AG09309 (cell line): Measurements from ENCODE around the gene AAR2.

ENCODE experiments used
- DNase-seq: peaks from one replicate; pipeline ENCODE4 v3.0.0-alpha.2; 2010; ENCODE audit warnings: low read depth
- H3K4me3 ChIP-seq: 2 replicates; pipeline ENCODE4 v1.5.1; 2011; ENCODE audit warnings: mild to moderate bottlenecking, low read depth, low read length, moderate library complexity; ENCODE audit not compliant: control insufficient read depth
- CTCF ChIP-seq: IDR thresholded peaks from 2 replicates; pipeline ENCODE4 v1.5.1; 2011; ENCODE audit warnings: mild to moderate bottlenecking, low read depth, low read length, inconsistent platforms; ENCODE audit not compliant: insufficient read depth, control insufficient read depth; ENCODE audit errors: missing control alignments

The AAR2 gene

GRCh38 chr20:36275011-36275410 lies 38.7 kb downstream of the AAR2 start:
- TF ChIP-seq CTCF: no peak
- no peak overlapping the region for H3K4me3 ChIP-seq
- no peak for DNase-seq

DNA sequence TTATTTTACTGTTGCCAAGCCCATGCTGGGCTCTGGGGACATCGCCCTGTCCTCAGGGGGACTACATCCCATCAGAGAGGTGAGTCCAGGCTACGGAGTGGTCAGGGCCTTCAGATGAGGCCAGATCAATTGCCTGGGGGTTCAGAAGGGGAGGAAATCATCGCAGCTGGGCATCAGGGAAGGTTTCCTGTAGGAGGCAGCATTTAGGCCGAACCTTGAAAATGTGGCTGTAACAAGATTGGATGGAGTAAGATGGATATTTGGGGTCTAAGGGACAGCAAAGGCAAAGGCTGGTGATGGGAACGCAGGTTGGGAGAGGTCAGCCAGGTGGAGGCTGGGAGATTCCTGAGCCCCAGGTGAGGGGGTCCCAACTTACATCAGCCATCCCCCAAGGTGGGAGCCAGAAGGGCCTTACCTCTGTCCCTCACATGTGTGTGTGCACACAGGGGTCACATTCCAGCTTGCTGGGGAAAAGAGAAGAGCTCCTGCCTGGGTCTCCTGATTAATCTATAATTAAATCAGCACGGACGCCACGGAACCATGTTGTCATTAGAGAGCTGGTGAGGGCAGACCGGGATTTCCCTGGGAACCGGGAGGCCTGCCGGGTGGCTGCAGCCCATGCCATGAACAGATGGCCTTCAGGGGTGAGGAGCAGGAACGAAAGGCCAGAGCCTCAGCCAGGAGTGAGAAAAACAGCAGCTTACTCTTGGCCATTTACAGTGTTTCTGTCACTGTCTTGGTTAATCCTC lies 39.3 kb downstream of the AAR2 start:
- no peak overlapping the region for H3K4me3 ChIP-seq
- DNase-seq: no peak
- no peak for TF ChIP-seq CTCF

DNA sequence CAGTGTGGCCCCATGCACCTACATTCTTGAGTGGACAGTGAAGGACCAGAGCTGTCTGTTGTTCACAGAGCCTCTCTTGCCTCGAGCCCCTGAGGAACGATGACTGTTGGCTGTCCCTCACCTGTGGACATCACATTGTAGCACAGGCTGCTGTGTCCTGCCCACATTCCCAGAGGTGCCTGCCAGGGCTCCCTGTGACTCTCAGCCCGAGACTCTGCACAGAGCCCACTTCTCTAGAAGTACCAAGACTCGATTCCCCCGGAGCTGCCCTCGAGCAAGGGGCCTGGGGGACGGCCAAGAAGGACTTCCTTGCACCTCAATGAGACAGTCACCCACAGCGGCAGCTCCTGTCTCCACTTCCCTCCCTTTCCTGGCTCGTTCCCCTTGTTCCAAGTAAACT lies 41.3 kb downstream of the AAR2 start:
- no peak for DNase-seq

DNA sequence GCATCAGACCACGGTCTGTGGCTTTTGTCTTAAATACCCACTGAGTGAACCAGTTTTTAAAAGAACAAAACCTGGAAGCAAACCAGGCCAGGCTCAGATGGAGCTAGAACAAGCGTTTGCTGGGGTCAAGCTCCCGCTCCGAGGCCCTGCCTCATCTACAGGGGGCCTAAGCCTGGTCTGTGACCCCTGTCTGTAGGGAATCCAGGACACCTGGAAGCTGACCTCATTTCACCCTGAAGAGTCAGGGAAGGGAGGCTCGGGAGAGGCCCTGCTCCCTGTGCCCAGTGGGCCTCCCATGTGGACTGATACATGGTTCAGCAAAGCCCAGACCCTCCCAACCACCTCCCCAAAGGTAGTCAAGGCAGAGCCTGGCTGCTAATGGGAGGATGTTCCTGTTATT lies 43.1 kb downstream of the AAR2 start:
- TF ChIP-seq CTCF: no peak
- DNase-seq: no peak
- H3K4me3 ChIP-seq: no peak overlapping the region

More for the DNA sequence above, 41.3 kb downstream of the AAR2 start:
- no peak overlapping the region for H3K4me3 ChIP-seq
- no peak for TF ChIP-seq CTCF

- no peak overlapping the region for H3K4me3 ChIP-seq
- TF ChIP-seq CTCF: no peak
- DNase-seq: no peak
Observed at GRCh38 chr20:36279776-36280175, 43.5 kb downstream of the AAR2 start.

DNA sequence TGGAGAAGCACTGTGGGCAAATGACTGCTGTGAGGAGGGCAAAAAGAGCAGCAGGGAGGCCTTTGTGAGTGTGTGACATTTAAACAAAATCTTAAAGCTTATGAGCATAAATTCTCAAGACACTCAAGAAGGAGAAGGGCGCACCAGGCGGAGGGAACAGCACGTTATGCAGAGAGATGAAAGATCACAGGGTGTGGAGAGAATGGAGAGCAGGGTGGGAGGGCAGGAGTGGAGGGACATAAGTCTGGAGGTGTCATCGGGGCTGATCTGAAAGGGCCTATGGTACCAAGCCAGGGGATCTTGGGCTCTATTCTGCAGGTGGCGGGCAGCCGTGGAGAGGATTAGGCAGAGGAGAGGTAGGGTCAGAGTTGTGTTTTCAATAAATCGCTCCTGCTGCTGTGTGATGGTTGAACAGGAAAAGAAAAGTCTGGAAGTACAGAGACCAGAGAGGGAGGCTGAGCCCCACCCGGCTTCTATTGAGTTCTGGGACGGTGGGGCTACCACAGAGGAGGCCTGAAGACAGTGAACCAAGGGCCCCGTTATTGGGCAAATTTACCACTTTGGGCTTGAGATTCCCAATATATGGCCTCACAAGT lies 45.6 kb downstream of the AAR2 start:
- no peak overlapping the region for H3K4me3 ChIP-seq
- DNase-seq: no peak
- TF ChIP-seq CTCF: no peak
